Measurements from ENCODE around the gene TMEM95.
A peak's percentile ranks its signal among the peaks of the same experiment; 100 is the strongest.

TMEM95 gene

DNA sequence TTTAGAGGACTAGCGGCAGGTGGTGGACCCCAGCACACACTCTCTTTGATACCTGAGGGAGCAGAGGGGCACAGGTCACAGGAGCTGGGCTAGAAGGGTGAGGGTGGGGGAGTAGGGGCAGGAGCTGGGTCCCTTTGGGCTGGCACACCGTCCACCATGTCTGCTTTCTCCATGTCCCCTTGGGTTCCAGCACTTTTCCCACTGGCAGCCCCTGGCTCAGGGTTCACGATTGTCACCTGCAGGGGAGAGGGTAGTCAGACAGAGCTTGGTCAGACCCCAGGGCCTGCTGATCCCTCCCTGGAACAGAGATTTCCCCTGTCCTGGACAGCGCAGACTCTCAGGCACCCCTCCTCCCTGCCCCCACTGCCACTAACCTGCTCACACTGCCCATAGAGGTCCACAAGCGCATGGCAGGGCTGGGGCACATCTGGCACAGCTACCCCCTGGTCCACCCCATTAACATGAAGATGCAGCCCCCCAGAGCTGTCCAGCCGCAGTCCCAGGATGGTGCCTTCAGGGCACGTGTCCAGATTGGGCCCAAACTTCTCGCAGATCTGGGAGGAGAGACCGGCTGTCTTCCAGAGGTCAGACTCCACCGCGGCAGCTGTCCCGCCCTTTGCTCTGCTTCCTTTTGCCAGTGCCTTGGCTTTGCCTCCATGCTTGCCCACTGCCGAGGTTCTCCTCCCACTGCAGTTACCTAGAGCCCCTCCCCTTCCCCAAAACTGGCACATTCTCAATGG is 36.7 kb upstream of the TMEM95 start:
- TF ChIP-seq FOXM1 (IDR thresholded peaks at IDR 0.05; ENCODE audit: borderline replicate concordance, low read depth) (no peak), TEAD4 (IDR thresholded peaks at IDR 0.05) (no peak)

DNA sequence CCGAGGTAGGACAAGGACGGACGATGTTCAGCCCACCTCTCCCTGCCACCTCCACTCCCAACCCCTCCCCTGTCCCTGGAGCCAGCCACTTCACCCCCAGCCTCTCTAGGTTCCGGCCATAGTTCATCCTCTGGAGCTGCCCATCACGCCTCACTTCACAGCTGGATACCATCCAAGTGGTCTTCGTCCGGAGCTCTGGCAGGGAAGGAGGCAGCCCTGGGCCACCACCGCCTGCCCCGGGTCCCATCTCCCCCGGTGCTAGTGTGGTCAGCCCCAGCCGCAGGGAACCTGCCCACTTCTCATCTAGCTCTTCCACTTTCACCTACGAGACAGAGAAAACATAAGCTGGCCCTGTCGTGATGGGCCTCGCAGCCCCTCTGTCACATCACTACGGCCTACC is 33.5 kb upstream of the TMEM95 start:
- no peak for TF ChIP-seq RAD21 (IDR thresholded peaks at IDR 0.05; ENCODE audit: low read depth)
- TF ChIP-seq, protein P1, sequence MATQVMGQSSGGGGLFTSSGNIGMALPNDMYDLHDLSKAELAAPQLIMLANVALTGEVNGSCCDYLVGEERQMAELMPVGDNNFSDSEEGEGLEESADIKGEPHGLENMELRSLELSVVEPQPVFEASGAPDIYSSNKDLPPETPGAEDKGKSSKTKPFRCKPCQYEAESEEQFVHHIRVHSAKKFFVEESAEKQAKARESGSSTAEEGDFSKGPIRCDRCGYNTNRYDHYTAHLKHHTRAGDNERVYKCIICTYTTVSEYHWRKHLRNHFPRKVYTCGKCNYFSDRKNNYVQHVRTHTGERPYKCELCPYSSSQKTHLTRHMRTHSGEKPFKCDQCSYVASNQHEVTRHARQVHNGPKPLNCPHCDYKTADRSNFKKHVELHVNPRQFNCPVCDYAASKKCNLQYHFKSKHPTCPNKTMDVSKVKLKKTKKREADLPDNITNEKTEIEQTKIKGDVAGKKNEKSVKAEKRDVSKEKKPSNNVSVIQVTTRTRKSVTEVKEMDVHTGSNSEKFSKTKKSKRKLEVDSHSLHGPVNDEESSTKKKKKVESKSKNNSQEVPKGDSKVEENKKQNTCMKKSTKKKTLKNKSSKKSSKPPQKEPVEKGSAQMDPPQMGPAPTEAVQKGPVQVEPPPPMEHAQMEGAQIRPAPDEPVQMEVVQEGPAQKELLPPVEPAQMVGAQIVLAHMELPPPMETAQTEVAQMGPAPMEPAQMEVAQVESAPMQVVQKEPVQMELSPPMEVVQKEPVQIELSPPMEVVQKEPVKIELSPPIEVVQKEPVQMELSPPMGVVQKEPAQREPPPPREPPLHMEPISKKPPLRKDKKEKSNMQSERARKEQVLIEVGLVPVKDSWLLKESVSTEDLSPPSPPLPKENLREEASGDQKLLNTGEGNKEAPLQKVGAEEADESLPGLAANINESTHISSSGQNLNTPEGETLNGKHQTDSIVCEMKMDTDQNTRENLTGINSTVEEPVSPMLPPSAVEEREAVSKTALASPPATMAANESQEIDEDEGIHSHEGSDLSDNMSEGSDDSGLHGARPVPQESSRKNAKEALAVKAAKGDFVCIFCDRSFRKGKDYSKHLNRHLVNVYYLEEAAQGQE (IDR thresholded peaks at IDR 0.05; ENCODE audit: low read depth), result no peak
- no peak for TF ChIP-seq CEBPB (IDR thresholded peaks at IDR 0.05)
- no peak for TF ChIP-seq TCF12 (IDR thresholded peaks at IDR 0.05; ENCODE audit: low read depth)
- TF ChIP-seq, protein P2, sequence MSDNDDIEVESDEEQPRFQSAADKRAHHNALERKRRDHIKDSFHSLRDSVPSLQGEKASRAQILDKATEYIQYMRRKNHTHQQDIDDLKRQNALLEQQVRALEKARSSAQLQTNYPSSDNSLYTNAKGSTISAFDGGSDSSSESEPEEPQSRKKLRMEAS (IDR thresholded peaks at IDR 0.05), result no peak
- no peak for TF ChIP-seq EGR1 (IDR thresholded peaks at IDR 0.05)
- TF ChIP-seq, protein P3, sequence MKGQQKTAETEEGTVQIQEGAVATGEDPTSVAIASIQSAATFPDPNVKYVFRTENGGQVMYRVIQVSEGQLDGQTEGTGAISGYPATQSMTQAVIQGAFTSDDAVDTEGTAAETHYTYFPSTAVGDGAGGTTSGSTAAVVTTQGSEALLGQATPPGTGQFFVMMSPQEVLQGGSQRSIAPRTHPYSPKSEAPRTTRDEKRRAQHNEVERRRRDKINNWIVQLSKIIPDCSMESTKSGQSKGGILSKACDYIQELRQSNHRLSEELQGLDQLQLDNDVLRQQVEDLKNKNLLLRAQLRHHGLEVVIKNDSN (IDR thresholded peaks at IDR 0.05), result no peak
- no peak for TF ChIP-seq YY1 (IDR thresholded peaks at IDR 0.05; ENCODE audit: low read depth)
- TF ChIP-seq NFIC (IDR thresholded peaks at IDR 0.05), result no peak
- no peak for TF ChIP-seq FOXM1 (IDR thresholded peaks at IDR 0.05; ENCODE audit: borderline replicate concordance, low read depth)

DNA sequence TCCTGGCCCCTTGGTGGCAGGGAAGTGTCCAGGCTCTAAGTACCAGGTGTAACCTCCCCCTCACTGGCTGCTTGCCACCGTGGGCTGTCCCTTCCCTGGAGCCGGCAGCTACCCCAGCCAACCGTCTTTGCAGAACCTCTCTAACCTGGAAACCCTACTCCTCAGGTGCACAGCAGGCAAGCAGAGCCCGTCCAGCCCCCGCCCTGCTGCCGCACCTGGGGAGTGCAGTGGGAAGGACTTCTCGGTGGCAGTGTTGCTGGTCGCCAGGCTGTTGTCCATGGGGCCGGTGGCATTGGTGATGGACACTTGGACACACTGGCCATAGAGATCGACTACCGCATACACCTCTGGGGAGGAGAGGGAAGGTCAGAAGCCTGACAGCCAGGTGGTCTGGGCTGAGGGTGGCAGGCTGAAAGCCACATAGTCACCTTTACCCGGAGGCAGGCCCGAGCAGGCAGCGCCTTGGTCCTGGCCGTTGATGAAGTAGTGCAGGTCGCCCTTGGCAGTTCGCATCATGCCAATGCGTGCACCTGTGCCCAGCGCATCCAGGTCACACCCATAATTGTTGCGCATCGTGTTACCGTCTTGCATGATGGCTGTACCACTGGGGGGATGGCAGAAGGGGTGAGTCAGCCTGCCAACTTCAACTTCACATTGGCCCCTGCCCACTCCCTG is 32.3 kb upstream of the TMEM95 start:
- TF ChIP-seq NFIC (IDR thresholded peaks at IDR 0.05) (peak; percentile 75), EGR1 (IDR thresholded peaks at IDR 0.05) (no peak; the same call in 1 of the 2 replicates), TCF12 (IDR thresholded peaks at IDR 0.05; ENCODE audit: low read depth) (peak; percentile 48; the same call in 1 of the 2 replicates)

DNA sequence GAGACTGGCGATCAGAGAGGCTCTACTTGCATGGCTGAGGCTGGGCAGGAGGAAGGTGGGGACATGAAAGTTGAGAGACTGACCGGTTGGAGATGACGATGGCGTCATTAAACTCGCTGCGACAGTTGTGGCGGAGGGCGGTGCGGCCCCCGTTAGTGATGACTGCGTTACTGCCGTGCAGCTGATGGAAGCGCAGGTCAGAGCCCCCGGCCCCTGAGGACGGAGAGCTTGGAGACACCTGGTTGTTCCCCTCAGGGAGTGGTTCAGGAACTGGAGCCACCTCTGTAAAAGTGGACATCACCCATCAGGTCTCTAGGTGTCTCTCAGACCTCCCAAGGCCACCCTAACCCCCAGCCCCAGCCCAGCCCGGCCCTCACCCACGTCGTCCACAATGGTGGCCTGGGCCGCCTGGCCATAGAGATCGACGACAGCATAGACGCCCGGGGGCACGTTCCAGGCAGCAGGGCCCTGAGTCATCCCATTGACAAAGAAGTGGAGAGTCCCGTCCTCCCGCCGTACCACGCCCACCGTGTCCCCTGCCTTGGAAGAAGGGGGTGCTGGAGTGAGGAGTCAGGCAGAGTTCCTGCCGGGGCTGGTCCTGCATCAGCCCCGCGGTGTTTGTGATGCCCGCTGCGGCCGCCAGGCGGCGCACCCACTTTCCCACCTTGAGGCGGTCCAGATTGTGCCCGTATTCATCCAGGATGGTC is 31.1 kb upstream of the TMEM95 start:
- no peak for TF ChIP-seq RAD21 (IDR thresholded peaks at IDR 0.05; ENCODE audit: low read depth)
- no peak for TF ChIP-seq CEBPB (IDR thresholded peaks at IDR 0.05)
- TF ChIP-seq, protein P3 (IDR thresholded peaks at IDR 0.05), result no peak
- TF ChIP-seq YY1 (IDR thresholded peaks at IDR 0.05; ENCODE audit: low read depth), result no peak
- TF ChIP-seq ZBTB7A (IDR thresholded peaks at IDR 0.05; ENCODE audit: low read depth), result no peak
- no peak for TF ChIP-seq CREB1 (IDR thresholded peaks at IDR 0.05; ENCODE audit: low read depth)
- no peak for TF ChIP-seq FOXM1 (IDR thresholded peaks at IDR 0.05; ENCODE audit: borderline replicate concordance, low read depth)
- no peak for TF ChIP-seq TCF12 (IDR thresholded peaks at IDR 0.05; ENCODE audit: low read depth)
- TF ChIP-seq EGR1 (IDR thresholded peaks at IDR 0.05), result no peak
- TF ChIP-seq EP300 (IDR thresholded peaks at IDR 0.05; ENCODE audit: borderline replicate concordance), result no peak

DNA sequence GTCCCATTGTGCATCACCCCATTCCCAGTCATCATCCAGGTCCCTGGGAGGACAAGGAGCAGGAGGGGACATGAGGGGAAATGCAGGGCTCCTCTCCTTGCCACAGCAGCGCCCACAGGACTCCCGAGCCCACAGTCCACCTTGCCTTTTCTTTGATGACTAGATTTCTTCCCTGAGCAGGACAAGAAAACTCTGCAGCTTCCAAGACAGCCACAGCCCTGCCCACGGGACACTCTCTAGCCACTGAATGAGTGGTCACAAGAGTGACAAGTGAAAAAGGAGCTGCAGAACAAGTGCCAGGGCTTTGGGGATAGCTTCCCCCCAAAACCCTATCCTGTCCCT is 30.5 kb upstream of the TMEM95 start:
- TF ChIP-seq CREB1 (IDR thresholded peaks at IDR 0.05; ENCODE audit: low read depth) (no peak), EP300 (IDR thresholded peaks at IDR 0.05; ENCODE audit: borderline replicate concordance) (no peak), CEBPB (IDR thresholded peaks at IDR 0.05) (no peak), TCF12 (IDR thresholded peaks at IDR 0.05; ENCODE audit: low read depth) (no peak), NFIC (IDR thresholded peaks at IDR 0.05) (no peak), FOXM1 (IDR thresholded peaks at IDR 0.05; ENCODE audit: borderline replicate concordance, low read depth) (no peak), TEAD4 (IDR thresholded peaks at IDR 0.05) (no peak), EGR1 (IDR thresholded peaks at IDR 0.05) (no peak), TAF1 (IDR thresholded peaks at IDR 0.05; ENCODE audit: low read depth) (no peak)
- TF ChIP-seq, protein P2 (IDR thresholded peaks at IDR 0.05), result no peak

DNA sequence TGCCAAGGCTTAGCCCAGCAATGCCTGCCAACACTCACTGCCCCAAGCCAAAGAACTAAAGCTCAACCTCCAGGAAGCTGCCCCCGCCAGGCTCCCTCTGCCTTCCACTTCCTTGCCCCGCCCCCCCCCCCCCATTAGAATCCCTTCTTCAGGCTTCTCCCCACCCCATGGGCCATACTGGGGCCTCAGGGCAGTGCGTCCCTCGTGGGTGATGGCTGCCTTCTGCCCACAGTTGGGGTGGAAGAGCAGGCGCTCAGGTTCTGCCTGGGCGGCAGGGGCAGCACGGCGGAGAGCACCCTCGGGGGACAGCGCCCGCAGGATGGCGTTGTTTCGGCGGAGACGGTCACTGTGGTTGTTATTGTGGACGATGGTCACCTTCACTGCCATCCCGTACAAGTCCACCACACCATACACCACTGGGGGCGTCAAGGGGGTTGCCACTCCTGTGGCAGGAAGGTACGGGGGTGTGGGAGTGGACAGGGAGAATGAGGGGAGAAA is 29.9 kb upstream of the TMEM95 start:
- TF ChIP-seq FOXM1 (IDR thresholded peaks at IDR 0.05; ENCODE audit: borderline replicate concordance, low read depth) (no peak), EGR1 (IDR thresholded peaks at IDR 0.05) (no peak), EP300 (IDR thresholded peaks at IDR 0.05; ENCODE audit: borderline replicate concordance) (no peak), ZBTB7A (IDR thresholded peaks at IDR 0.05; ENCODE audit: low read depth) (no peak), NFIC (IDR thresholded peaks at IDR 0.05) (no peak), RAD21 (IDR thresholded peaks at IDR 0.05; ENCODE audit: low read depth) (no peak), TCF12 (IDR thresholded peaks at IDR 0.05; ENCODE audit: low read depth) (no peak), CEBPB (IDR thresholded peaks at IDR 0.05) (no peak), TAF1 (IDR thresholded peaks at IDR 0.05; ENCODE audit: low read depth) (no peak), TEAD4 (IDR thresholded peaks at IDR 0.05) (no peak), YY1 (IDR thresholded peaks at IDR 0.05; ENCODE audit: low read depth) (no peak), CREB1 (IDR thresholded peaks at IDR 0.05; ENCODE audit: low read depth) (no peak)
- TF ChIP-seq, protein P3 (IDR thresholded peaks at IDR 0.05), result no peak
- TF ChIP-seq, protein P1 (IDR thresholded peaks at IDR 0.05; ENCODE audit: low read depth), result no peak
- TF ChIP-seq, protein P2 (IDR thresholded peaks at IDR 0.05), result no peak
